Left ventricle myocardium inferior (tissue), 1 donor: ENCODE results near the gene C15orf40. TPM values are rescaled to one million over a fixed set of nuclear protein-coding genes. Genes with fewer than 3 reads are reported as not detected.

Experiments
- DNase-seq: peaks from one replicate; pipeline ENCODE4 v3.0.0-alpha.2; 2020
- H3K27ac ChIP-seq: fragments of 200-600 bp; replicated peaks from 2 replicates; pipeline ENCODE4 v1.8.0; 2021
- H3K27me3 ChIP-seq: fragments of 200-600 bp; 2 replicates; pipeline ENCODE4 v1.8.0; 2021; ENCODE audit warnings: low read depth
- H3K36me3 ChIP-seq: fragments of 200-600 bp; 2 replicates; pipeline ENCODE4 v1.8.0; 2021
- H3K4me1 ChIP-seq: fragments of 200-600 bp; 2 replicates; pipeline ENCODE4 v1.8.0; 2021
- H3K4me3 ChIP-seq: fragments of 200-600 bp; 2 replicates; pipeline ENCODE4 v1.8.0; 2021; ENCODE audit warnings: mild to moderate bottlenecking, moderate library complexity
- H3K9me3 ChIP-seq: fragments of 200-600 bp; replicated peaks from 2 replicates; pipeline ENCODE4 v1.8.0; 2021
- CTCF ChIP-seq: fragments of 200-600 bp; IDR thresholded peaks from 2 replicates; pipeline ENCODE4 v1.8.0; 2021; ENCODE audit warnings: antibody characterized with exemption, mild to moderate bottlenecking, borderline replicate concordance
- intact Hi-C: fragments of 100-400 bp; cut with micrococcal nuclease; formaldehyde crosslinking; loops from one replicate; pipeline ENCODE4 v1.11.0; 2022
- total RNA-seq: library from RNA; stranded (reverse); fragmentation: NEBNext Ultra II Directional; extraction: Animal tissue kit (Norgen Biotek cat#: 25700); gene quantifications from one replicate; pipeline ENCODE4 v1.2.1, GENCODE V29; 2021
- donor health status: DM: no; HTN: yes; CAD: no; lungs with severe emphysema.

Gene C15orf40
- total RNA-seq, 1 donor from 2014 or later, result 10.4 TPM

GRCh38 chr15:82993144-82993543, 18.3 kb downstream of the C15orf40 start:
- H3K27me3 ChIP-seq, result no peaks in the 10 kb centered on the region
- no peak overlapping the region for H3K27ac ChIP-seq
- peaks cover 28% of the 10 kb centered on the region for H3K36me3 ChIP-seq
- H3K4me1 ChIP-seq, result no peaks in the 10 kb centered on the region
- no peak overlapping the region for H3K4me3 ChIP-seq
- TF ChIP-seq CTCF, result no peak
- H3K9me3 ChIP-seq, result no peaks in the 10 kb centered on the region
- DNase-seq, result no peak
- intact Hi-C loops, result no loop called here

- DNase-seq, result no peak
- Histone ChIP-seq H3K4me1 (peaks cover 1% of the 10 kb centered on the region), H3K27me3 (no peaks in the 10 kb centered on the region), H3K4me3 (no peak overlapping the region), H3K36me3 (peaks cover 34% of the 10 kb centered on the region), H3K9me3 (no peaks in the 10 kb centered on the region), H3K27ac (no peak overlapping the region)
- TF ChIP-seq CTCF, result no peak
- intact Hi-C loops, result no loop called here
Measured at GRCh38 chr15:82992436-82992998, 18.9 kb downstream of the C15orf40 start.

- H3K27ac ChIP-seq, result peak overlapping the region; percentile 89
- DNase-seq, result no peak
- intact Hi-C loops, result no loop called here
- H3K27me3 ChIP-seq, result no peaks in the 10 kb centered on the region
- no peak for TF ChIP-seq CTCF
- peaks cover 27% of the 10 kb centered on the region for H3K4me1 ChIP-seq
- no peaks in the 10 kb centered on the region for H3K9me3 ChIP-seq
- H3K4me3 ChIP-seq, result peak overlapping the region; percentile 92
- peaks cover 32% of the 10 kb centered on the region for H3K36me3 ChIP-seq
Measured at GRCh38 chr15:82986442-82986780, 25.0 kb downstream of the C15orf40 start.

GRCh38 chr15:82985688-82986441, 25.6 kb downstream of the C15orf40 start, which contains the start of gene RAMAC:
TSS of gene RAMAC (plus strand) at chr15:82986210. CDS start at chr15:82989019, 2,809 bp downstream.
- Histone ChIP-seq H3K9me3 (no peaks in the 10 kb centered on the region), H3K36me3 (peaks cover 27% of the 10 kb centered on the region), H3K4me1 (peaks cover 27% of the 10 kb centered on the region), H3K27me3 (no peaks in the 10 kb centered on the region), H3K27ac (peak within 1 kb of the TSS; percentile 89), H3K4me3 (peak within 1 kb of the TSS; percentile 92)
- TF ChIP-seq CTCF, result no peak
- peak; percentile 90 for DNase-seq
- intact Hi-C loops, result no loop called here

- no peak overlapping the region for H3K4me3 ChIP-seq
- no peaks in the 10 kb centered on the region for H3K27me3 ChIP-seq
- H3K27ac ChIP-seq, result no peak overlapping the region
- peaks cover 10% of the 10 kb centered on the region for H3K4me1 ChIP-seq
- intact Hi-C loops, result no loop called here
- no peaks in the 10 kb centered on the region for H3K36me3 ChIP-seq
- TF ChIP-seq CTCF, result no peak
- H3K9me3 ChIP-seq, result no peaks in the 10 kb centered on the region
- no peak for DNase-seq
Measured at GRCh38 chr15:82980981-82981380, 30.5 kb downstream of the C15orf40 start.
